Measurements from ENCODE around the gene CCT8L2.
"Not testable (repeated sequence)": the region's sequence is repeated elsewhere in the genome, so short reads cannot be mapped to it uniquely, and the experiment has no call there.

GRCh38 chr22:16634092-16634491 lies 41.5 kb upstream of the CCT8L2 start:
- not testable (repeated sequence) for TF ChIP-seq POLR2A, CTCF (IDR thresholded peaks at IDR 0.05)

Measured in esophagus squamous epithelium (tissue), 4 donors.